Measurements from ENCODE around the gene UBE2S.

DNA sequence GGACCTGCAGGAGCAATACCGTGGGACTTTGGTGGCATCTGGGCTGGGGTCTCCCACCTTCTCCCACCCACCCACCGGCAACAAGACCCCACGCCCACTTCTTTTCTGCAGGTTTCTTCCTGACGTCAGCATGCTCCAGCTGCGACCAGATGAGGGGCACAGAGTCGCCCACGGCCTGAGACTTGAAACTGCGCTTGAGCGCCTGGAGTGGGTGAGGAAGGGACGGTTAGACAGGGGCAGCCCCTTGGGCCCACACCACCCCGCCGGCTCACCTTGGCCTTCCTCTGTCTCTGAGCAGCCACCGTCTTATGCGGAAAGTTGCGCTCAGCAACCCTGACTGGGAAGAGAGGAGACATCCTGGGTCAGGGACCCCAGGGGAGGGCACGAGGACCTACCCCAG lies 46.7 kb downstream of the UBE2S start:
- TF ChIP-seq, protein P1, sequence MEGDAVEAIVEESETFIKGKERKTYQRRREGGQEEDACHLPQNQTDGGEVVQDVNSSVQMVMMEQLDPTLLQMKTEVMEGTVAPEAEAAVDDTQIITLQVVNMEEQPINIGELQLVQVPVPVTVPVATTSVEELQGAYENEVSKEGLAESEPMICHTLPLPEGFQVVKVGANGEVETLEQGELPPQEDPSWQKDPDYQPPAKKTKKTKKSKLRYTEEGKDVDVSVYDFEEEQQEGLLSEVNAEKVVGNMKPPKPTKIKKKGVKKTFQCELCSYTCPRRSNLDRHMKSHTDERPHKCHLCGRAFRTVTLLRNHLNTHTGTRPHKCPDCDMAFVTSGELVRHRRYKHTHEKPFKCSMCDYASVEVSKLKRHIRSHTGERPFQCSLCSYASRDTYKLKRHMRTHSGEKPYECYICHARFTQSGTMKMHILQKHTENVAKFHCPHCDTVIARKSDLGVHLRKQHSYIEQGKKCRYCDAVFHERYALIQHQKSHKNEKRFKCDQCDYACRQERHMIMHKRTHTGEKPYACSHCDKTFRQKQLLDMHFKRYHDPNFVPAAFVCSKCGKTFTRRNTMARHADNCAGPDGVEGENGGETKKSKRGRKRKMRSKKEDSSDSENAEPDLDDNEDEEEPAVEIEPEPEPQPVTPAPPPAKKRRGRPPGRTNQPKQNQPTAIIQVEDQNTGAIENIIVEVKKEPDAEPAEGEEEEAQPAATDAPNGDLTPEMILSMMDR (optimal IDR thresholded peaks at IDR 0.05 in 1 of 3, IDR thresholded peaks at IDR 0.05 in 1 of 3, conservative IDR thresholded peaks at IDR 0.05 in 1 of 3; ENCODE audit: extremely low read depth in 1 of 3, insufficient read depth in 2 of 3, low read length in 3 of 3) = no peak
- TF ChIP-seq EZH2 (IDR thresholded peaks at IDR 0.05; ENCODE audit: low read length) = no peak

Data from keratinocyte (primary cell).